NK-92 (cell line): Measurements from ENCODE around the gene EGLN2.
"Not testable (repeated sequence)": the region's sequence is repeated elsewhere in the genome, so short reads cannot be mapped to it uniquely, and the experiment has no call there.

ENCODE experiments used
- DNase-seq: peaks from one replicate; lab custom pipeline; 2025; ENCODE audit not compliant: unreplicated experiment; lab: John Stamatoyannopoulos, UW

EGLN2 gene

DNA sequence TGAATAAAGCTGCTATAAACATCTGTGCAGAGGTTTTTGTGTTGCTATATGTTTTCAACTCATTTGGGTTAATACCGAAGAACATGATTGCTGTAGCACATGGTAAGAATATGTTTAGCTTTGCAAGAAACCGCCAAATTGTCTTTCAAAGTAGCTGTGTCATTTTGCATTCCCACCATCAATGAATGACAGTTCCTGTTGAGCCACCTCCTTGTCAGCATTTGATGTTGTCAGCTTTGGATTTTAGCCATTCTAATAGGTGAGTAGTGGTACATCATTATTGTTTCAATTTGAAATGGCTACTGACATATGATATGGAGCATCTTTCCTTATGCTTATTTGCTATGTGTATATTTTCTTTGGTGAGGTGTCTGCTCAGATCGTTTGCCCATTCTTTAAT, 43.0 kb downstream of the EGLN2 start:
- DNase-seq = not testable (repeated sequence)

DNA sequence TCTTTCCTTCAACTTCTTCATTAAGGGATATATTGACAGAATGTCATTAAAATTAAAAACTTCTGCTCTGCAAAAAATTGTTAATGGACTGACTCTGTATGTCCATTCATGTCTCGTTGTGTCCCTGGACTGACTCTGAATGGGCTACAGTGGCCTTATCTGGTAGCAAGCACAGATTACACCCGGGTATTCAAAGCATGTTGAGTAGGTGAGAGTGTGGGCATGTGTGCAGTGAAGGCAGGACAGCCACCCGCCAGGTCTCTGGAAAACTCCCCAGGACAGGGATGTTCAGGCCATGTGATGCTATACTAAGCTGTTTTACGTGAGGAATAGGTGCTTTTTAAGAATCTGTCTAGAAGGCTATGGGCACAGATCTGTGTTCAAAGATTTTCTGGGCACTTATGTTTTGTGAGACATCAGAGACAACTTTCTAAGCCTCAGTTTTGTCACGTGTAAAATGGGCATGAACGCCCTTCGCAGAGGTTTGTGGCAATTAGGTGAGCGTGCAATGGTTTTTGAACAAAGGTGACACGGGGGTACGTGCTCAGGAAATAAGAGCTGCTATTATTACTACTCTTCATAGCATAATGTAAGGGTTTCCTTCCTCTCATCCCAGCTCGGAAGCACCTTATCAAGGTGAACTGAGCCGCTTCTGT, 44.1 kb downstream of the EGLN2 start:
- DNase-seq = not testable (repeated sequence)

DNA sequence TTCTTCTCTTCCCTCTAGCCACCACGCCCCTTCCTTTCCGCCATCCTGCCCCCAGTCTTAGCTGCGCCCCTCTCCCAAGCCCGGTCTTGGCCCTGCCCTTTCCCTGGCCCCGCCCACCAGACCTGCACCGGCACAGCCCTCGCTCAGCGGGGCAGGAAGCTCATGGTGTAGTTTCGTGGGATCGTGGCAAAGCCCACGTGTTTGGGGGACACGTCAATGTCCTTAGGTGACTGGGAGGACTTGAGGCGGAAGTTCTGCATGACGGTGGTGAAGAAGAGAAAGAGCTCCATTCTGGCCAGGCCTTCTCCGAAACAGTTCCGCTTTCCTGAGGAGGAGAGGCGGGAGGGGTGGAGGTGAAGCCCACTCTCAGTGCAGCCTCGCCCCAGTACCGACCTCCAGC, 44.7 kb downstream of the EGLN2 start:
- DNase-seq = not testable (repeated sequence)

DNA sequence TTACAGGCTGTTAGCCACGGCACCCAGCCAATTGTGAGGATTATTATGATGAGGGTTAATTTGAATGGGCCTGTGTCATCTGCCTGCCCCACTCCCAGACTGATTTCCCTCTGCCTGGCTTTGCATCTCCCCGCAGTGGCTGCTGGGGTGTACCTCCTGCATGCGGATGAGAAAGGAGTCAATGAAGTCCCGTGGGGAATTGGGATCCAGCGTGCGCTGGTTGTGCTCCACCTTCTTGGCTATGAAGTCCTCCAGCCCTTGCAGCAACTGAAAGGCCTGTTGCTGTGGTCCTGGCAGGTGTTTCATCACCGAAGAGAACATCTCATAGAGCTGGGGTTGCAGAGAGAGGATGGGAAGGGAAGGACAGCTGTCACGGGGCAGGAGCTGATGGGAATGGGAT, 47.7 kb downstream of the EGLN2 start:
- not testable (repeated sequence) for DNase-seq

DNA sequence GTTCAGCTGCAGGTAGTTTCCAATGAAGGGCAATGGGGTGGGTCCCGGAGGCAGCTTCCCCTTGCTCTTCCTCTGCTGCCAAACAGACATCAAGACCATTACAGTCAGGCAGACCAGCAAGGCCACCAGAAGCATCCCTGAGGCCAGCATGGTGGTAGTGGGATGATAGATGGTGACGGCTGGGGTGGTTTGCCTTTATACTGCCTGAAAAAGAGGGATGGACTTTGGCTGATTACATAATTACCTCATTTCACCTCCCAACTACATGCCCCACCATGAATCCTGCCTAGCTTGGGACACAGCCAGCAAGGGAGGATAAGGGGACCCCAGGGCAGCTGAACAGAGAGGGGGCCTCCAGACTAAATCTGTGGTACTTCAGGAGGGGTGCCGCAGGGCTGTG, 51.3 kb downstream of the EGLN2 start, which contains the start of gene CYP2A6:
Gene CYP2A6 (minus strand): TSS at position 171 of the 400 bp plus-strand sequence. CDS start 21 bp downstream, at position 150.
- DNase-seq = not testable (repeated sequence)

DNA sequence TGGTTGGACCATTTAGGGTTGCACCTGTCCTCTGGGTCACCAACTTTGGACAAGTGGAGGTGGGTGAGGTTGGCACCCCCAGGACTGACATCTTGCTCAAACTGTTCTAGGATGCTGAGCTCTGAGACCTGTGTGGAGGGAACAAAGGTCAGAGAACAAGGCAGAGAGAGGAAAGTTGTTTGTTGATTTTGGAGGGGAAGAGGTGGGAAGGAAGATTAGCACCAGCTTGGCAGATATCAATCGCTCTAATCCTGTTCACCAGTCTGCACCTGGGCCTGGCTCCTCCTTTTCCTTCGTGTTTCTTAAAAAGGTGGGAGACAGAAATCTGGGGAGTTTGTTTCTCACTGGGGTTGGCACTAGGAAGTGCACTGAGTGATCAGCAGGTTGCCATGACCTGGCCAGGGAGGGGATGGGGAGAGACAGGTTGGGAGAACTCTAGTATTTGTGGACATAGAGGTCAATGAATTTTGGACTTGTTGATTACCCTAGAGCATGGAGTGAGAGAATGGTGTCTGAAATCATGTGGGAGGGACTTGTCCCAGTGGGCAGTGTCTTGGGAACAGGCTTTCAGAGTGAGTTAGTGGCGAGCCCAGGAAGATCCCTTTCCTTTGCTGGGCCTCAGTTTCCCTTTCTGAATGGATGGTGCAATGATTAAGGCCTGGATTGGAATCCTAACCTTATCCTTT, 53.6 kb downstream of the EGLN2 start:
- DNase-seq = not testable (repeated sequence)
